CD14-positive monocyte (primary cell): ENCODE data around the gene FRMD4A. TPM values are rescaled to one million over a fixed set of nuclear protein-coding genes. Genes with fewer than 3 reads are reported as not detected.
"Not testable (repeated sequence)": the region's sequence is repeated elsewhere in the genome, so short reads cannot be mapped to it uniquely, and the experiment has no call there.

Experiments
- DNase-seq, 3 donors: peaks; one replicate each; pipeline ENCODE4 v3.0.0-alpha.2; 2011 to 2022
- H2AFZ ChIP-seq: 2 replicates; pipeline ENCODE4 v1.6.0; 2012; ENCODE audit warnings: mild to moderate bottlenecking, low read depth, low read length, inconsistent platforms; ENCODE audit not compliant: insufficient read depth, poor library complexity, severe bottlenecking
- H3K27ac ChIP-seq, 2 donors: 1 replicate in 1 of 2; 2 replicates in 1 of 2; pipeline ENCODE4 v1.5.1; 2012 to 2013; ENCODE audit warnings: low read length in 2 of 2, control low read depth in 1 of 2, inconsistent platforms in 1 of 2, low read depth in 1 of 2, mild to moderate bottlenecking in 1 of 2
- H3K27me3 ChIP-seq, 2 donors: one replicate each; pipeline versions ENCODE4 v1.6.0 to v1.6.1; 2011 to 2013; ENCODE audit warnings: low read length in 2 of 2; ENCODE audit not compliant: control insufficient read depth in 2 of 2, insufficient read depth in 2 of 2
- H3K36me3 ChIP-seq, 2 donors: replicated peaks in 1 of 2; 1 replicate in 1 of 2; 2 replicates in 1 of 2; pipeline versions ENCODE4 v1.5.1 to v1.6.1; 2012 to 2013; ENCODE audit warnings: low read length in 2 of 2, control low read depth in 1 of 2, inconsistent platforms in 1 of 2, mild to moderate bottlenecking in 1 of 2; ENCODE audit not compliant: insufficient read depth in 2 of 2, control insufficient read depth in 1 of 2
- H3K4me1 ChIP-seq, 2 donors: 1 replicate in 1 of 2; 2 replicates in 1 of 2; pipeline versions ENCODE4 v1.5.1 to v1.6.1; 2012 to 2013; ENCODE audit warnings: low read length in 2 of 2, control low read depth in 1 of 2, inconsistent platforms in 1 of 2, mild to moderate bottlenecking in 1 of 2, moderate library complexity in 1 of 2; ENCODE audit not compliant: insufficient read depth in 2 of 2, control insufficient read depth in 1 of 2
- H3K4me2 ChIP-seq: replicated peaks from 2 replicates; pipeline ENCODE3; 2012; ENCODE audit warnings: low read length, moderate library complexity, mild to moderate bottlenecking; ENCODE audit not compliant: poor library complexity, severe bottlenecking; ENCODE audit errors: extremely low read depth
- H3K4me3 ChIP-seq, 3 experiments: fragments of 200-600 bp in 1 of 3; sonication (generic) in 1 of 3; replicated peaks in 1 of 3; 1 replicate in 2 of 3; 2 replicates in 1 of 3; pipeline ENCODE4 v1.5.1; 2011 to 2013; ENCODE audit warnings: low read length in 3 of 3, mild to moderate bottlenecking in 3 of 3, control low read depth in 2 of 3, low read depth in 2 of 3, inconsistent platforms in 1 of 3, moderate library complexity in 1 of 3
- H3K79me2 ChIP-seq: 2 replicates; pipeline ENCODE4 v1.6.0; 2012; ENCODE audit warnings: mild to moderate bottlenecking, control low read depth, inconsistent platforms, low read length, moderate library complexity; ENCODE audit not compliant: insufficient read depth
- H3K9ac ChIP-seq: 2 replicates; pipeline ENCODE4 v1.6.0; 2017; ENCODE audit warnings: low read length, mild to moderate bottlenecking; ENCODE audit not compliant: insufficient read depth, poor library complexity, severe bottlenecking
- H3K9me3 ChIP-seq, 2 donors: replicated peaks in 1 of 2; 1 replicate in 1 of 2; 2 replicates in 1 of 2; pipeline versions ENCODE4 v1.5.1 to v1.6.1; 2012 to 2013; ENCODE audit warnings: low read length in 2 of 2, control low read depth in 1 of 2; ENCODE audit not compliant: control insufficient read depth in 1 of 2, insufficient read depth in 1 of 2
- H4K20me1 ChIP-seq: 2 replicates; pipeline ENCODE4 v1.6.0; 2012; ENCODE audit warnings: mild to moderate bottlenecking, low read length, control low read depth, moderate library complexity; ENCODE audit not compliant: insufficient read depth
- H3K27ac Mint-ChIP-seq, 7 donors: one replicate each; pipeline ENCODE4 v1.8.0; 2020; ENCODE audit warnings: mild to moderate bottlenecking in 7 of 7, mixed read lengths in 7 of 7, moderate library complexity in 6 of 7, inconsistent platforms in 2 of 7
- H3K27me3 Mint-ChIP-seq, 3 donors: one replicate each; pipeline ENCODE4 v1.8.0; 2021 to 2022; ENCODE audit warnings: low read depth in 3 of 3, mild to moderate bottlenecking in 3 of 3, mixed read lengths in 3 of 3, moderate library complexity in 3 of 3, inconsistent platforms in 1 of 3
- H3K36me3 Mint-ChIP-seq, 2 donors: one replicate each; pipeline ENCODE4 v1.8.0; 2020; ENCODE audit warnings: mixed read lengths in 2 of 2, inconsistent platforms in 1 of 2, mild to moderate bottlenecking in 1 of 2
- H3K4me1 Mint-ChIP-seq: one replicate; pipeline ENCODE4 v1.8.0; 2020; ENCODE audit warnings: mild to moderate bottlenecking, mixed read lengths
- H3K4me3 Mint-ChIP-seq, 2 donors: one replicate each; pipeline ENCODE4 v1.8.0; 2020; ENCODE audit warnings: mild to moderate bottlenecking in 2 of 2, mixed read lengths in 2 of 2, moderate library complexity in 1 of 2
- H3K9me3 Mint-ChIP-seq, 7 donors: one replicate each; pipeline ENCODE4 v1.8.0; 2020 to 2022; ENCODE audit warnings: mixed read lengths in 7 of 7, mild to moderate bottlenecking in 6 of 7, moderate library complexity in 6 of 7, inconsistent platforms in 2 of 7
- WGBS: methylation state at CpG from one replicate; pipeline ENCODE4 v1.1.5; 2013; ENCODE audit warnings: missing lambda C conversion rate; ENCODE audit not compliant: insufficient coverage; 5-methylcytosine and 5-hydroxymethylcytosine counted together
- intact Hi-C, 2 donors: fragments of 100-400 bp; cut with micrococcal nuclease; formaldehyde crosslinking; loops; one replicate each; pipeline versions ENCODE4 v1.15.0 to v1.15.1; 2023
- polyA plus RNA-seq, 3 donors: library from polyadenylated mRNA; depleted of rRNA in 1 of 3; unstranded in 2 of 3; stranded (reverse) in 1 of 3; fragments of 300-500 nt in 2 of 3; fragments of >200 nt in 1 of 3; fragmentation: Illumina TruSeq in 2 of 3; gene quantifications; 1 replicate in 2 of 3; 2 replicates in 1 of 3; pipeline ENCODE4 v1.2.3, GENCODE V29; 2012 to 2021
- TF ChIP-seq, protein P1 (sequence below): fragments of 200-600 bp; IDR thresholded peaks from one replicate; pipeline ENCODE4 v1.8.0; 2022; ENCODE audit warnings: antibody characterized with exemption, mild to moderate bottlenecking

Gene FRMD4A
- polyA plus RNA-seq, 3 donors, result 0.12 TPM; not detected in 2

DNA sequence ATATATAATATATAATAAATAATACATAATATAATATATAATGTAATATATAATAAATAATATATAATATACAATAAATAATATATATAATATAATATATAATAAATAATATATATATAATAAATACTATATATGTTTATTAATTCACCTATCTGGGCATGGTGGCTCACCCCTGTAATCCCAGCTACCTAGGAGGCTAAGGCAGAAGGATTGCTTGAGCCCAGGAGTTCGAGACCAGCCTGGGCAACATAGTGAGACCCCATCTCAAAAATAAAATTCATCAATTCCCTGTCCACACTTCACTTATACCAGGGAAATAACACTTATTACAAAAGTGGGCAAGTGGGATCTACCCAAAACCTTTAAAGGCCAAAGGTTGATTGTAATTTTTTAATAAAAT is 462.9 kb downstream of the FRMD4A start:
- H3K4me2 ChIP-seq, result no peak overlapping the region
- no peaks in the 10 kb centered on the region for H3K9me3 Mint-ChIP-seq
- peaks cover 16 to 18% of the 10 kb centered on the region in 2 donors for H3K4me1 ChIP-seq
- no peak overlapping the region for H3K4me3 ChIP-seq
- DNase-seq, result no peak
- no peaks in the 10 kb centered on the region for H3K79me2 ChIP-seq
- WGBS, result no CpG with 5 or more reads among the region's 1 CpG
- H3K4me3 Mint-ChIP-seq, result no peak overlapping the region
- no peaks in the 10 kb centered on the region for H3K27me3 ChIP-seq
- H3K4me1 Mint-ChIP-seq, result peaks cover 19% of the 10 kb centered on the region
- H3K36me3 Mint-ChIP-seq, result no peaks in the 10 kb centered on the region
- H3K9me3 ChIP-seq, result no peaks in the 10 kb centered on the region
- H2AFZ ChIP-seq, result no peak overlapping the region
- no peak overlapping the region for H3K27ac Mint-ChIP-seq
- no peak overlapping the region for H3K27ac ChIP-seq
- TF ChIP-seq, protein P1, sequence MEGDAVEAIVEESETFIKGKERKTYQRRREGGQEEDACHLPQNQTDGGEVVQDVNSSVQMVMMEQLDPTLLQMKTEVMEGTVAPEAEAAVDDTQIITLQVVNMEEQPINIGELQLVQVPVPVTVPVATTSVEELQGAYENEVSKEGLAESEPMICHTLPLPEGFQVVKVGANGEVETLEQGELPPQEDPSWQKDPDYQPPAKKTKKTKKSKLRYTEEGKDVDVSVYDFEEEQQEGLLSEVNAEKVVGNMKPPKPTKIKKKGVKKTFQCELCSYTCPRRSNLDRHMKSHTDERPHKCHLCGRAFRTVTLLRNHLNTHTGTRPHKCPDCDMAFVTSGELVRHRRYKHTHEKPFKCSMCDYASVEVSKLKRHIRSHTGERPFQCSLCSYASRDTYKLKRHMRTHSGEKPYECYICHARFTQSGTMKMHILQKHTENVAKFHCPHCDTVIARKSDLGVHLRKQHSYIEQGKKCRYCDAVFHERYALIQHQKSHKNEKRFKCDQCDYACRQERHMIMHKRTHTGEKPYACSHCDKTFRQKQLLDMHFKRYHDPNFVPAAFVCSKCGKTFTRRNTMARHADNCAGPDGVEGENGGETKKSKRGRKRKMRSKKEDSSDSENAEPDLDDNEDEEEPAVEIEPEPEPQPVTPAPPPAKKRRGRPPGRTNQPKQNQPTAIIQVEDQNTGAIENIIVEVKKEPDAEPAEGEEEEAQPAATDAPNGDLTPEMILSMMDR, result no peak
- H3K9ac ChIP-seq, result no peak overlapping the region
- no peaks in the 10 kb centered on the region for H4K20me1 ChIP-seq
- H3K36me3 ChIP-seq, result no peaks in the 10 kb centered on the region
- intact Hi-C loops, result no loop called here
- peaks cover 1 to 16% (median 2%) of the 10 kb centered on the region in 3 donors for H3K27me3 Mint-ChIP-seq

DNA sequence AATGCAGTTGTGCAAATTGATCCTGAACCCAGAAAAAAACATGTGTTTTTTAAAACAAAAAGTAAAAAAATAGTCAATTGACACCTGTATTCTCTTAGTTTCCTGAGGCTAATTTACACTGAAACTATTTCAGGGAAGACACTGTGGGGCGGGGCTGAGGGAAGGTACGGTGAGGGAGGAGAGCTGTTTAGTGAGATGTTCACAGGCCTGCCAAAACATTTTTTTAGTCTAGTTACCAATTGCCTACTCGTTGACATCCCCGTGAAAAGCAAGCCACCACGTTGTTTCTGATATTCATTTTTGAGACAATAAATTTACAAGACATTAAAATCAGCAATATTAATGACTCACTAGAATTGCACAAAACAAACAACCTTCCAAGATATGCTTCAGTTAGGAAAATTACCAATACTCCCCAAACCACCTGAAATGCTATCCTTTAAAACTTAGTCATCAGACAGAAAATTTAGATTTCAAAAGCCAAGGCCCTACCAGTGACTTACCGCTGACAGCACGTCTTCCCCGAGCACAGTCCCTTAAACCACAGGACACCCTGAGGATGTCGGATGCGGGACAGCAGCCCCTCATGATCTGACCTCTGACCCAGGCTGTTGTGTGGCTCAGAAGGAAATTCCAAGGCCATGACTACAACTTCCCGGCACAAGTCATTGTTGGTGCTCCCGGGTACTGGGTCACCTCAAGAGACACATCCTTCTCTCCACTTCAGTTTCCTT is 464.8 kb downstream of the FRMD4A start:
- intact Hi-C loops, result no loop called here
- H3K4me3 Mint-ChIP-seq, result no peak overlapping the region
- WGBS, result 96% methylated on average over 7 of the region's 12 CpGs

DNA sequence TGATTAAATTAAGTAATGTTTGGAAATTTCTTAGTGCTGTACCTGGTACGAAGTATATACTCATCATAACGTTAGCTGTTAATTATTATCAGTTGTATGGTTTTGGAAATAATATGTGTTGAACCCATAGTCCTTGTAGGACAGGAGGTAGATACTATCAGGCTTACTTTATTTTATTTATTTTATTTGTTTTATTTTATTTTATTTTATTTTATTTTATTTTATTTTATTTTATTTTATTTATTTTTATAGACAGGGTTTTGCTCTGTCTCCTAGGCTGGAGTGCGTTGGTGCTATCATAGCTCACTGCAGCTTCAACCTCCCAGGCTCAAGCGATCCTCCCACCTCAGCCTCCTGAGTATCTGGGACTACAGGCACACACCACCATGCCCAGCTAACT is 465.5 kb downstream of the FRMD4A start:
- H3K4me3 Mint-ChIP-seq, result not testable (repeated sequence)

More for the DNA sequence above, 464.8 kb downstream of the FRMD4A start:
- Histone ChIP-seq H3K36me3 (no peaks in the 10 kb centered on the region), H3K9me3 (no peaks in the 10 kb centered on the region), H2AFZ (no peak overlapping the region), H3K79me2 (no peaks in the 10 kb centered on the region), H3K4me1 (no peaks in the 10 kb centered on the region), H3K9ac (no peak overlapping the region), H3K27me3 (no peaks in the 10 kb centered on the region), H4K20me1 (no peaks in the 10 kb centered on the region), H3K4me3 (no peak overlapping the region), H3K27ac (no peak overlapping the region), H3K4me2 (no peak overlapping the region)
- no peaks in the 10 kb centered on the region for H3K9me3 Mint-ChIP-seq
- H3K27me3 Mint-ChIP-seq, result peaks cover 1 to 14% (median 4%) of the 10 kb centered on the region in 3 donors
- H3K27ac Mint-ChIP-seq, result no peak overlapping the region
- H3K4me1 Mint-ChIP-seq, result no peaks in the 10 kb centered on the region
- no peaks in the 10 kb centered on the region for H3K36me3 Mint-ChIP-seq
- TF ChIP-seq, protein P1, result no peak
- no peak for DNase-seq

More for the DNA sequence above, 465.5 kb downstream of the FRMD4A start:
- DNase-seq, H3K36me3 ChIP-seq, H3K4me1 ChIP-seq, H3K4me2 ChIP-seq, H3K27ac ChIP-seq, H3K9me3 Mint-ChIP-seq, H3K9ac ChIP-seq, intact Hi-C loops, H3K4me1 Mint-ChIP-seq, H3K27ac Mint-ChIP-seq, H3K27me3 ChIP-seq, H3K4me3 ChIP-seq, H3K36me3 Mint-ChIP-seq, H3K79me2 ChIP-seq, H3K9me3 ChIP-seq, H2AFZ ChIP-seq, H4K20me1 ChIP-seq: not testable (repeated sequence)
- WGBS, result 100% methylated on average over 2 of the region's 4 CpGs
- H3K27me3 Mint-ChIP-seq, result peaks cover 3 to 14% (median 4%) of the 10 kb centered on the region in 3 donors
